ENCODE data around the gene NARS2. TPM values are rescaled to one million over a fixed set of nuclear protein-coding genes. Genes with fewer than 3 reads are reported as not detected.

NARS2 gene
- total and polyA plus RNA-seq, 9 donors: 13.2 to 24.5 (median 17.1) TPM

- intact Hi-C loops (cut with DNase I): no loop called here
- H3K36me3 ChIP-seq: no peaks in the 10 kb centered on the region
- no peak overlapping the region for H3K4me3 ChIP-seq
- TF ChIP-seq POLR2A (IDR thresholded peaks at IDR 0.05) (no peak), CTCF (IDR thresholded peaks at IDR 0.05) (no peak), EP300 (IDR thresholded peaks at IDR 0.05) (no peak)
- H3K27me3 ChIP-seq: no peaks in the 10 kb centered on the region
- WGBS, 3 donors: 90 to 100% (median 98%) methylated on average over 1 of the region's 1 CpG
- H3K9me3 ChIP-seq: no peaks in the 10 kb centered on the region
- H3K27ac ChIP-seq: no peak overlapping the region
- no peak for DNase-seq
- H3K4me1 ChIP-seq (ENCODE audit: insufficient read depth): peaks cover 23% of the 10 kb centered on the region
These were observed 183.2 kb downstream of the NARS2 start for GRCh38 chr11:78391424-78391823.

GRCh38 chr11:78390809-78391208, 183.9 kb downstream of the NARS2 start:
- 81 to 89% (median 85%) methylated on average over 5 of the region's 5 CpGs for WGBS, 3 donors
- peaks cover 23% of the 10 kb centered on the region for H3K4me1 ChIP-seq (ENCODE audit: insufficient read depth)
- TF ChIP-seq POLR2A (IDR thresholded peaks at IDR 0.05): no peak
- TF ChIP-seq EP300 (IDR thresholded peaks at IDR 0.05): no peak
- TF ChIP-seq CTCF (IDR thresholded peaks at IDR 0.05): no peak
- no peaks in the 10 kb centered on the region for H3K27me3 ChIP-seq
- H3K9me3 ChIP-seq: no peaks in the 10 kb centered on the region
- H3K36me3 ChIP-seq: no peaks in the 10 kb centered on the region
- no peak overlapping the region for H3K4me3 ChIP-seq
- no peak for DNase-seq
- intact Hi-C loops (cut with DNase I): no loop called here
- no peak overlapping the region for H3K27ac ChIP-seq

- H3K27ac ChIP-seq: no peak overlapping the region
- no peak overlapping the region for H3K4me3 ChIP-seq
- WGBS, 3 donors: 78 to 87% (median 81%) methylated on average over 3 of the region's 3 CpGs
- no peak for DNase-seq
- H3K9me3 ChIP-seq: no peaks in the 10 kb centered on the region
- TF ChIP-seq EP300 (IDR thresholded peaks at IDR 0.05): no peak
- no peak for TF ChIP-seq POLR2A (IDR thresholded peaks at IDR 0.05)
- TF ChIP-seq CTCF (IDR thresholded peaks at IDR 0.05): no peak
- no peaks in the 10 kb centered on the region for H3K36me3 ChIP-seq
- H3K27me3 ChIP-seq: no peaks in the 10 kb centered on the region
- H3K4me1 ChIP-seq (ENCODE audit: insufficient read depth): peaks cover 8% of the 10 kb centered on the region
- intact Hi-C loops (cut with DNase I): no loop called here
These were observed 188.3 kb downstream of the NARS2 start for GRCh38 chr11:78386215-78386941.

Small RNAs within 50 kb of the gene (small RNA-seq; reads per million reads assigned to genes)
- not detected for gene RNU6-311P

Other genes starting within 250 kb of the NARS2 start
- 10 to 100 TPM; 34.9 to 64.6 (median 50.5) TPM for gene GAB2, start 157.0 kb downstream of the NARS2 start, total RNA-seq
- 10 to 100 TPM; 30.9 to 33.9 TPM for gene GAB2, start 157.0 kb downstream of the NARS2 start, polyA plus RNA-seq

Data from ovary (tissue), 9 donors.